ENCODE measurements around the gene LRFN4.

- TF ChIP-seq POLR2AphosphoS5 (IDR thresholded peaks at IDR 0.05) (no peak), POLR2A (IDR thresholded peaks at IDR 0.05) (no peak)
- TF ChIP-seq, protein P1, sequence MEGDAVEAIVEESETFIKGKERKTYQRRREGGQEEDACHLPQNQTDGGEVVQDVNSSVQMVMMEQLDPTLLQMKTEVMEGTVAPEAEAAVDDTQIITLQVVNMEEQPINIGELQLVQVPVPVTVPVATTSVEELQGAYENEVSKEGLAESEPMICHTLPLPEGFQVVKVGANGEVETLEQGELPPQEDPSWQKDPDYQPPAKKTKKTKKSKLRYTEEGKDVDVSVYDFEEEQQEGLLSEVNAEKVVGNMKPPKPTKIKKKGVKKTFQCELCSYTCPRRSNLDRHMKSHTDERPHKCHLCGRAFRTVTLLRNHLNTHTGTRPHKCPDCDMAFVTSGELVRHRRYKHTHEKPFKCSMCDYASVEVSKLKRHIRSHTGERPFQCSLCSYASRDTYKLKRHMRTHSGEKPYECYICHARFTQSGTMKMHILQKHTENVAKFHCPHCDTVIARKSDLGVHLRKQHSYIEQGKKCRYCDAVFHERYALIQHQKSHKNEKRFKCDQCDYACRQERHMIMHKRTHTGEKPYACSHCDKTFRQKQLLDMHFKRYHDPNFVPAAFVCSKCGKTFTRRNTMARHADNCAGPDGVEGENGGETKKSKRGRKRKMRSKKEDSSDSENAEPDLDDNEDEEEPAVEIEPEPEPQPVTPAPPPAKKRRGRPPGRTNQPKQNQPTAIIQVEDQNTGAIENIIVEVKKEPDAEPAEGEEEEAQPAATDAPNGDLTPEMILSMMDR (IDR thresholded peaks at IDR 0.05): no peak
Observed at GRCh38 chr11:66835768-66836405, 21.0 kb upstream of the LRFN4 start.
